WTC11 (cell line): ENCODE measurements around the gene TIPRL.

Source experiments
- CTCF ChIP-seq: fragments of 200-600 bp; IDR thresholded peaks from 2 replicates; pipeline ENCODE4 v1.8.0; 2022; ENCODE audit warnings: antibody characterized with exemption
- IRF2 ChIP-seq: sonication (generic); formaldehyde crosslinking; IDR thresholded peaks from 2 replicates; pipeline ENCODE4 v1.8.0; 2022; ENCODE audit warnings: low read depth, missing genetic modification reagents, borderline replicate concordance
- MAX ChIP-seq: sonication (generic); formaldehyde crosslinking; IDR thresholded peaks from 2 replicates; pipeline ENCODE4 v1.8.0; 2022; ENCODE audit warnings: mild to moderate bottlenecking, missing genetic modification reagents
- TEAD1 ChIP-seq: sonication (generic); formaldehyde crosslinking; IDR thresholded peaks from 2 replicates; pipeline ENCODE4 v1.8.0; 2022; ENCODE audit warnings: mild to moderate bottlenecking, missing genetic modification reagents
- TF ChIP-seq, protein P1 (sequence below): sonication (generic); formaldehyde crosslinking; IDR thresholded peaks from 2 replicates; pipeline ENCODE4 v1.8.1; 2022; ENCODE audit warnings: mild to moderate bottlenecking, missing genetic modification reagents, moderate library complexity, borderline replicate concordance

- no peak for TF ChIP-seq TEAD1
- TF ChIP-seq, protein P1, sequence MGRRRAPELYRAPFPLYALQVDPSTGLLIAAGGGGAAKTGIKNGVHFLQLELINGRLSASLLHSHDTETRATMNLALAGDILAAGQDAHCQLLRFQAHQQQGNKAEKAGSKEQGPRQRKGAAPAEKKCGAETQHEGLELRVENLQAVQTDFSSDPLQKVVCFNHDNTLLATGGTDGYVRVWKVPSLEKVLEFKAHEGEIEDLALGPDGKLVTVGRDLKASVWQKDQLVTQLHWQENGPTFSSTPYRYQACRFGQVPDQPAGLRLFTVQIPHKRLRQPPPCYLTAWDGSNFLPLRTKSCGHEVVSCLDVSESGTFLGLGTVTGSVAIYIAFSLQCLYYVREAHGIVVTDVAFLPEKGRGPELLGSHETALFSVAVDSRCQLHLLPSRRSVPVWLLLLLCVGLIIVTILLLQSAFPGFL (CRISPR knock-in tag), result no peak
- no peak for TF ChIP-seq MAX (CRISPR knock-in tag)
- TF ChIP-seq IRF2, result no peak
- no peak for TF ChIP-seq CTCF
Measured at GRCh38 chr1:168243198-168243597, 64.4 kb downstream of the TIPRL start.
